Measurements from ENCODE around the gene XIRP1.

- TF ChIP-seq TAF1 (IDR thresholded peaks at IDR 0.05; ENCODE audit: low read depth, low read length) (no peak), POLR2A (IDR thresholded peaks at IDR 0.05; ENCODE audit: low read depth, low read length) (no peak), POLR2AphosphoS5 (IDR thresholded peaks at IDR 0.05; ENCODE audit: low read depth, low read length) (no peak), PAX5 (IDR thresholded peaks at IDR 0.05; ENCODE audit: insufficient read depth, low read length, severe bottlenecking) (no peak), SPI1 (IDR thresholded peaks at IDR 0.05; ENCODE audit: low read depth, low read length) (peak; percentile 38; the same call in 1 of the 2 replicates)
Measured at GRCh38 chr3:39148435-39149058, 43.8 kb downstream of the XIRP1 start.

All from GM12891 (cell line).